Gastroesophageal sphincter (tissue), 3 donors: ENCODE measurements around the gene HOMER2.

Source experiments
- CTCF ChIP-seq, 4 experiments: fragments of 200-600 bp in 2 of 4; fragments of 450-650 bp in 2 of 4; sonication (generic) in 1 of 4; IDR thresholded peaks; one replicate each; pipeline ENCODE4 v1.5.1; 2017 to 2019; ENCODE audit warnings: antibody characterized with exemption in 4 of 4, mild to moderate bottlenecking in 2 of 4, moderate library complexity in 2 of 4
- EP300 ChIP-seq: sonication (generic); formaldehyde crosslinking; IDR thresholded peaks from one replicate; pipeline ENCODE4 v1.6.1; 2017; ENCODE audit warnings: antibody characterized with exemption, mild to moderate bottlenecking
- POLR2A ChIP-seq, 2 donors: fragments of 450-650 bp; IDR thresholded peaks; one replicate each; pipeline ENCODE4 v1.6.1; 2017; ENCODE audit warnings: antibody characterized with exemption in 2 of 2, mild to moderate bottlenecking in 2 of 2, moderate library complexity in 1 of 2
- POLR2AphosphoS5 ChIP-seq: sonication (generic); formaldehyde crosslinking; IDR thresholded peaks from one replicate; pipeline ENCODE4 v1.6.1; 2017; ENCODE audit warnings: antibody characterized with exemption

GRCh38 chr15:82916161-82916952, 36.2 kb downstream of the HOMER2 start:
- TF ChIP-seq POLR2AphosphoS5: no peak
- no peak for TF ChIP-seq CTCF (IDR thresholded peaks at IDR 0.05)
- TF ChIP-seq POLR2A (IDR thresholded peaks at IDR 0.05): no peak
- TF ChIP-seq EP300: no peak
